ENCODE results near the gene OXCT1.
"Not testable (repeated sequence)": the region's sequence is repeated elsewhere in the genome, so short reads cannot be mapped to it uniquely, and the experiment has no call there.

OXCT1 gene

GRCh38 chr5:41821051-41821450 is 49.2 kb downstream of the OXCT1 start:
- DNase-seq, result no peak

- DNase-seq, result no peak
These were observed 50.1 kb downstream of the OXCT1 start for GRCh38 chr5:41820150-41820549.

DNA sequence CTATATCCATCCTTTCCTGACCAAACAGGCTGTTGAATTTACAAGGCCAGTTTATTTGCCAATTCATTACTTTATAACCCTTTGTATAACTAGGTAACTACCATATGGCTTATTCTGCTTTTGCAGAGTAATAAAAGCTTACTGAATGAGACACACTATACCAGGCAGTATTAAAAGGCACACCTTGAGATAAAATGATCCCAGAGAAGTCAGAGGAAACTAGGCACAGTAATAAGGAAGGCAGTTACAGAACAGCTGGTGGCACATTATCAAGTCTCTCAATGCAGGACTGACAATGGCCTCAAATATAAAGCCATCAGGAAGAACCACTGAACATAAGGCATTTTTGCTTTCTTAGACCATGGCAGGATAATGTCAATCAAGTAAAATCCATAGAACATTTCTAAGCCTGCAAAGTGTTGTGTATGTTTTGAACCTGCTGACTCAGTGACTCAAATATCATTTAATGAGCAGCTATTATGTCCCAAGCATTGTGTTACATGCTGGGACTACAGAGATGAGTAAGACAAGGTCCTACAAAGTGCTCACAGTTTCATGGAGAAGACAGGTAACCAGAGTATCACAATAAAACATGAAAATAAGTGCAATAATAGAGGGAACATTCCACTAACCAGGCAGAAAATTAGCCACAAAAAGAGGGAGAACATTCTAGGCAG is 52.5 kb downstream of the OXCT1 start:
- no peak for DNase-seq

DNA sequence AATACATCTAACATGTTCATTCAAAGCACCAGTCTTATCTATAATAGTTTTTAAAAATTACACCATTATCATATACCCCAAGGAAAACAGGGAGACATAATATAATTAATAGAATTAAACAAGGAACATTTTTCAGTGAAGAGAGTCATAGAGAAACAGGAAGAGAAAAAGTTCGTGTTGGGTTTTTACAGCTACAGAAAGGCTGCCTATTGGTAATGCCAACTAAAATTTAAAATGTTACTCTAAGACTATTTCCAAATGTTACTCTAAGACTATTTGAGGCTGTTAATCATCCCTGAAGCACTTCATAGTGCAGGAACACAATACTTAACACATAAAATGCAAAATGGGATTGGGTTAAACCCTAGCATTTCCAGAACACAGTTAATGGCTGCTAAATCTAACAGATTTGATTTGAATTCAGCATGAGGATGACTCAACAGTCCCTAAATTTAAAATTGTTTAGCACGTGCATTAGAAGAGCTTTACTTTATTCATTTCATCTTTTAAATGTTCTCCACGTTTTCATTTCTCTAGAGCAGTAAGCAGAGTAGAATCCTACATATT is 54.5 kb downstream of the OXCT1 start:
- DNase-seq, result no peak

DNA sequence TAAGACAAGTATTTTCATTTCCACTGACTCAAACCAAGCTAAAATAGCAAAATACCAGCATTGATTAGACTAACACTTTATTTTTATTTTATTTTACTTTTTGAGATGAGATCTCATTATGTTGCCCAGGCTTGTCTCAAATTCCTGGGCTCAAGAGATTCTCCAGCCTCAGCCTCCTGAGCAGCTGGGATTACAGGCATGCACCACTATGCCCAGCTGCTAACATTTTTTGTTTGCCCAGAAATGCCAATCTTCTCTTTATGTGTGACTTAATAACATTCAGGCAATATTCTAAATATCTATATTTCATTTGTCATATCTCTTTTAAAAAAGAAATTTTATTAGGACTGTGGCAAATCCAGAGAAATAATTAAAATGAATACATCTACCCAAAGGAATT is 55.0 kb downstream of the OXCT1 start:
- DNase-seq, result no peak

GRCh38 chr5:41814306-41814705 is 55.9 kb downstream of the OXCT1 start:
- not testable (repeated sequence) for DNase-seq

- no peak for DNase-seq
These were observed 58.1 kb downstream of the OXCT1 start for GRCh38 chr5:41812156-41812555.

DNA sequence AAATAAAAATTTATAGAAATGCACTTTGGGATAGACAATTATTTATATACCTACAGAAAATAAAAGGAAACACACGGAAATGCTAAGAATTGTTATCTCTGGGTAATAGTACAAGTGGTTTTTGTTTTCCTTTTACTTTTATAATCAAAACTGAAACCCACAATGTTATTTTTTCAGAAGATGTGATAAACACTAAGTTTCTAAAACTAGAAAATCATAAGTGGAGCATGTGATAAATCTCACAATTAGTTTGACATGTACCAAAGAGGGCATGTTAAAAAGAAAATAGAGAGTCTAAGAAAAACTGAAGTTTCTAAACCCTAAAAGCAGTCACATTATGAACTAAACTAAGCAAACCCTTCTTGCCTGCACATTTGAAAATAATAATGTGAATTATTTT is 61.1 kb downstream of the OXCT1 start:
- no peak for DNase-seq

GRCh38 chr5:41808294-41808693 is 61.9 kb downstream of the OXCT1 start:
- DNase-seq, result no peak

DNA sequence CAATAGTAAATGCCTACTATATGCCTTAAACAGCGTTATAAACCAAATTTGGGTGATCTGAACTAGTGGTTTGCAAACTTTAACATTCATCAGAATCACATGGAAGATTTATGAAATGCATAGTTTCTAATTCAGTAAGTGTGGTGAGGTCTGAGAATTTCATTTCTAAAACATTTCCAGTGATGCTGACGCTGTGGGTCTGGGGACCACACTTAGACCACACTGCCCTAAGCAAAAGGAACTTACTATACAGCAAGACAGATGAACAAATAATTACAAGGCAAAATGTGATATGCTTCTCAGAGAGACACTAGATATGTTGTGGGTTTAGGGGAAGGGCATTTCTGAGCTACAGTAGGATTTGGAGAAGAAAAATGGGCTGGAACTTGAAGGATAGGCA is 72.6 kb downstream of the OXCT1 start:
- no peak for DNase-seq

DNA sequence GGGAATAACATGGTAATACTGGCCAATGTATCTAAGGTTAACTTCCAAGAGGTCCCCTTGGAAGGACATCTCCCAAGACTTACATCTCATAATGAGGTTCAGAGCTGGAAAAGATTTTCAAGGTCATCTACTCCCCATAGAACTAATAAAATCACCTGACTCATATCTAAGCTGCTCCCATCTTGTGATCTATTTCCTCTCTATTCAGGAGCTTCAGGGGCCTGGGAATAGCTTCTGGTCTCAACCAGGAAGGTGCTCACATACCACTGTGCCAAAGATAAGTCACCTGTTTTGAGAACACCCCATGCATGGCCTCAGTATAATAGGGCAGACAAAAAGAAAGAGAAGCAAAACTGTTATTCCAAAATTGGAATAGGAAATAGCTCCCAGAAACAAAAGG is 74.2 kb downstream of the OXCT1 start:
- no peak for DNase-seq

GRCh38 chr5:41795125-41795524 is 75.1 kb downstream of the OXCT1 start:
- DNase-seq, result no peak

DNA sequence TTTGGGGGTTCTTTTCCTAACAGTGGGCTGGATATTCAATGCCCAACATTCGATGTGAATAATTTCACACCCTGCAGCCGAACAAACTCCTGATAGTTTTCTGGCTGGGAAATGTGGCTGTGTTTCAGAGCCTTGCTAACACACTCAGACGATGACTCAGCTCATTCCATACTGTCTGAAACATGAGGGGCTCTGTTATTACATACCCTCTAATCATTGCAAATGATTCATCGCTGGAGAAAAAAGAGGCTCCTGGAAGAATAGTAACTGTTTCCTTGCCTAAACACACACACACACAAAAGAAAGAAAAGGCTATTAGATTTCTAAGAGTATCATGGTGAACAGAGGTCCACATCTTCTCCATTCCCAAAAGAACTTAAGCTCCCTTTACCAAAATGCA is 75.8 kb downstream of the OXCT1 start:
- DNase-seq, result no peak

- no peak for DNase-seq
These were observed 77.0 kb downstream of the OXCT1 start for GRCh38 chr5:41793141-41793770.

DNA sequence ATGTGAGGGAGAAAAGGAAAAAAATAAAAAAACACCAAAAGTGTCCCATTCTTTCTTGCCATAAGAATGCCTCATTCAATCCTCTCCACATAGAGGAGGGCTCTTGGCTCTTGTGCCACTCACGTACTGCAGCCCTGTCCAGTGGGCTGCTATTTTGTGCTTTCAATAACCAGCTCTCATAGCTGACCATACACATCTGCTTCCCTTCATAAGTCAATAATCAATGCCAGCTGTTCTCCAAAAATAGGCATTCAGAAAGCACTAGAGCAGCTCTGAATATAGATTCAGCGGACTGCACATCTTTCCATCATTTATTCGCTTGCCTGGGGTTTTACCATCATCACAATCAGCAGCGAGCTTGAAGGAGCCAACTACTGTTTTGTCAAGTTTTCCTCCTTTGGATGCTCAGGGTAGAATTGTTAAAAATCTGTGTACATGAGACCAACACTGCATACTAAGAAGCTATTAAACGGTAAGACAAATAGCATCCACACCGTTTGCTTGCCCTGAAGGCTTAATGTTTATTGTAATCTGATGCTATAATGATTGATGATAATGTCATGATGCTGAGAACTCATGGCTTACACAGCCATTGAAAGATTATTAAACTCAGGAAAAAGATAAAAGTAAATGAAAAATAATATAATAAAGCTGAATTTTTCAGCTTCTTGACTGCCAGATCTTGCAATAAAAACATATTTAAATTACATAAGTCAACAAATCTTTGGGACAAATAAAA is 80.0 kb downstream of the OXCT1 start:
- no peak for DNase-seq

DNA sequence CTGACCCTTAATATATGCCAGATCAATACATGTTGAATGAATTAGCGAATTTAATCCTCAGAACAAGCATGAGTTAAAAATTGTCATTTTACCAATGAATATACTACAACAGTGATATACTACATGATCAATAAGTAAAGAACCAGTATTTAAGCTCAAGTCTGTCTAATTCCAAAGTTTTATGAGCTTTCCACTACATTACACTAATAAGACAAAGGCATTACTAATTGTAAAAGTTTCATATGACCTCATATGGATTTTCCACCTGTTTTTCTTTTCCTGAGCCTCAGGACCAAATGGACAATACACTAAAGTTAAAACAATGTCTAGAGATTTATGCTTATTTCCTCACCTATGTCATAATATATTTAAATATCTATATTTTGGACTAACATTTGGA is 80.8 kb downstream of the OXCT1 start:
- DNase-seq, result no peak

DNA sequence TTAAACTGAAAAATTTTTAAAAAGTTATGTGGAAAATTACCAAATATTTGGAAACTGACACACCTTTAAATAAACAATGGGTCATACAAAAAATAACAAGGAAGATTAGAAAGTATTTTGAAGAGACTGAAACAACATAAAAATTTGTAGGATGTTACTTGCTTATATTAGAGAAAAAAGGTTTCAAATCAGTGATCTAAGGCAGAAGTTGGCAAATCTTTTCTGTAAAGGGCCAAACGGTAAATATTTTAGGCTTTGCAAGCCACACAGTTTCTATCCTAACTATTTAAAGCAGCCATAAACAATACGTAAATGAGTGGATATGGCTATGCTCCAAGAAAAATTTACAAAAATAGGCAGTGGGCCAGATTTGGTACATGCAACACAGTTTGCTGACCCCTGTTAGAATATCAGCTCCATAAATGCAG is 81.3 kb downstream of the OXCT1 start:
- no peak for DNase-seq

DNA sequence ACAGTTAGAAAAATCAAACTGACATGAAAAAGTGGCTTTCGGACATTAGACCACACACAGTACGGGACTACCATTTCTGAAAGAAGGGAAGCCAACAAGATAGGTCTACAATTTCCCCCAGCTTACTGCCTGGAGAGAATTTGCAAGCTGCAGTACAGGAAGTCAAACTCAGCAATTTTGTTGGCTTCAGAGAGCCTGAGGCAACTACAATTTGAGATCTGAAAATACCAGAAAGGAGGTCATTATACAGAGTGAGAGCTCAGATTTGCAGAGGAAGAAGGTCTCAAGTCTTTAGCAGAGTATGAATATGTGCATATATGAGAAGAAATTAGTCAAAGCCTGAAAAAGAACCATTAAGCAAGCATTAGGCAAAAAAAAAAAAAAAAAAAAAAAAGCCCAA is 83.0 kb downstream of the OXCT1 start:
- DNase-seq, result no peak

DNA sequence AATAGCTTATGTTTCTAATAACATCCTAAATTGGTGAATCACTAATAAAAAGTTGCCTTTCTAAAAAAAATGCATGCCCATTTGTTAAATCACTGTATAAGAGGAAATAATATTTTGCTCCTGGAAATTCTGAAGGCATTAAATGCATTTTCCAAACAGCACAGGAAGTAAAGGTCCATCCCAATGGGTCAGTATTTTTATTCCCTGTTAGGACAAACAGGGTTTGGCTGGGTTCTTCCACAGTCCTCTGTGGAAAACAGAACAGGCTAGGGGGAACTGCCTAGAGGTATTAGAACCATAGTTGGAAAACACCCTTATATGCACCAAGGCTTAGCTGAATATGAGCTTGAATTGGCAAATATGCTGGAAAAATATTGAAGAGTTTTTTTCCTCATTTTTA is 85.2 kb downstream of the OXCT1 start:
- DNase-seq, result no peak

GRCh38 chr5:41778410-41778809 is 91.8 kb downstream of the OXCT1 start:
- DNase-seq, result no peak

DNA sequence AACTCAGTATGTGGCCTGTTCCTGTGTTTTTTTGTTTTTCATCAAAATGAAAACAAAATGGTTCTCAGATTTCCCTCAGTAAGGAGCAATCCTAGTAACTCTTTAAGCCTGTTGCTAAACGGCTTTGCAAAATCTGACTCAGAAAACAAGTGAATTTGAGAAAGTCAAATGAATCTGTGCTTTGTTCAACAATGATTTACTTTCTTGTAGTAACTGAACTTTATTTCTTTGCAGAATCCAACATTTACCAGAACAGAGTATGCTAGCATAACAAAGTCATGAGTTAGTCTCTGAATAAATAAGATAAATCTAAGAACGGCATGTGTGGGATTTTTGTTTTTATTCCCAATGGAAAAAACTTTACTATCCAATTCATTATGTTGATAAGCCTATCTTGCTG is 93.8 kb downstream of the OXCT1 start:
- no peak for DNase-seq

DNA sequence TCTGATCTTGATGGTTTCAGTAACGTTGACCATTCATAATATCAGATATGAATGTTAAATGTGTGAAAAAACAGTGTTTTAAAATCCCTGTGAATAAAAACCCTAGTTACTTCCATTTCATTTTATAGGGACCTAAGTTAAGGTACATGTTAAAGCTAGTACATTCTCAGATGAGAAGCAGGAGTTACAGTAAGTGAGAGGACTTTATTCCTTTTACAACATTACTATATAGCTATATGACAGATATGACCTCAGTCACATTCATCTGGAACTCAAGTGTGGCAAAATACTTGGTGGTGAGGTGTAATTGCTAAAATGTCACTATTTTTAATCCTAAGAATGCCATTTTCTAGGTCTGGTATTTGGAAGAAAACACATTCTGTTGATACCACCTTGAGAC is 96.4 kb downstream of the OXCT1 start:
- no peak for DNase-seq

GRCh38 chr5:41772785-41773442 is 97.3 kb downstream of the OXCT1 start:
- DNase-seq, result no peak

All from T-helper 1 cell (primary cell).